H1 (cell line): ENCODE data around the gene BRCA1. TPM values are rescaled to one million over a fixed set of nuclear protein-coding genes. Genes with fewer than 3 reads are reported as not detected.
A peak's percentile ranks its signal among the peaks of the same experiment; 100 is the strongest.

Source experiments
- CTCF ChIA-PET: fragments of 300-600 bp; sonication (Branson Sonifier 250); formaldehyde crosslinking; loops from one replicate; lab custom pipeline; 2021; ENCODE audit not compliant: partially characterized antibody; lab: Charles Lee
- POLR2A ChIA-PET: fragments of 300-600 bp; sonication (Branson Sonifier 250); formaldehyde crosslinking; loops from one replicate; lab custom pipeline; 2021; ENCODE audit warnings: inconsistent platforms; ENCODE audit not compliant: partially characterized antibody; lab: Charles Lee
- DNase-seq, 2 experiments: peaks; one replicate each; pipeline versions ENCODE4 v3.0.0 to v3.0.0-alpha.2; 2010 to 2022; ENCODE audit warnings: low spot score in 2 of 2, low read depth in 1 of 2, mixed read lengths in 1 of 2
- FAIRE-seq: peaks from 2 replicates; lab custom pipeline; 2011; peaks lifted over from hg19 to GRCh38; lab: Jason Lieb, UNC
- H2AFZ ChIP-seq: 2 replicates; pipeline ENCODE4 v1.8.1; 2012; ENCODE audit warnings: low read length, inconsistent platforms
- H2AK5ac ChIP-seq: 2 replicates; pipeline ENCODE4 v1.6.1; 2013; ENCODE audit warnings: low read depth, low read length
- H2BK120ac ChIP-seq: replicated peaks from 2 replicates; pipeline ENCODE3; 2013; ENCODE audit warnings: low read depth, low read length, inconsistent platforms
- H2BK12ac ChIP-seq: 2 replicates; pipeline ENCODE4 v1.6.1; 2013; ENCODE audit warnings: low read depth, low read length
- H2BK15ac ChIP-seq: 2 replicates; pipeline ENCODE4 v1.6.1; 2013; ENCODE audit warnings: low read length
- H2BK20ac ChIP-seq: 2 replicates; pipeline ENCODE4 v1.6.1; 2013; ENCODE audit warnings: low read length
- H2BK5ac ChIP-seq: 2 replicates; pipeline ENCODE4 v1.6.1; 2013; ENCODE audit warnings: low read depth, low read length
- H3K14ac ChIP-seq: 2 replicates; pipeline ENCODE4 v1.6.1; 2013; ENCODE audit warnings: inconsistent platforms; ENCODE audit not compliant: insufficient read length
- H3K18ac ChIP-seq: 2 replicates; pipeline ENCODE4 v1.6.1; 2013; ENCODE audit warnings: low read length; ENCODE audit errors: extremely low read depth
- H3K23ac ChIP-seq: 2 replicates; pipeline ENCODE4 v1.6.1; 2013; ENCODE audit warnings: inconsistent platforms; ENCODE audit not compliant: insufficient read length
- H3K23me2 ChIP-seq: 2 replicates; pipeline ENCODE4 v1.6.1; 2013; ENCODE audit warnings: low read depth, low read length
- H3K27ac ChIP-seq: 2 replicates; pipeline ENCODE4 v1.6.1; 2011; ENCODE audit warnings: low read depth, low read length, inconsistent platforms
- H3K27me3 ChIP-seq, 4 experiments: replicated peaks in 1 of 4; 1 replicate in 1 of 4; 2 replicates in 3 of 4; pipeline versions ENCODE4 v1.6.1 to v1.8.1; 2011 to 2013; ENCODE audit warnings: low read length in 3 of 4, mild to moderate bottlenecking in 3 of 4, inconsistent platforms in 2 of 4, mixed read lengths in 2 of 4, moderate library complexity in 1 of 4; ENCODE audit not compliant: control insufficient read depth in 3 of 4, insufficient read depth in 3 of 4; ENCODE audit errors: extremely low read depth in 1 of 4
- H3K36me3 ChIP-seq, 4 experiments: 2 replicates each; pipeline versions ENCODE4 v1.6.1 to v1.8.1; 2011 to 2013; ENCODE audit warnings: mild to moderate bottlenecking in 4 of 4, low read length in 3 of 4, moderate library complexity in 2 of 4, control low read depth in 1 of 4, inconsistent platforms in 1 of 4; ENCODE audit not compliant: insufficient read depth in 4 of 4, control insufficient read depth in 2 of 4
- H3K4ac ChIP-seq: replicated peaks from 2 replicates; pipeline ENCODE3; 2013; ENCODE audit warnings: low read length, low read depth, mixed read lengths, inconsistent platforms; ENCODE audit not compliant: insufficient read length
- H3K4me1 ChIP-seq, 4 experiments: replicated peaks in 1 of 4; 1 replicate in 1 of 4; 2 replicates in 3 of 4; pipeline versions ENCODE4 v1.6.1 to v1.8.1; 2011 to 2013; ENCODE audit warnings: low read length in 3 of 4, inconsistent platforms in 2 of 4, mixed read lengths in 1 of 4; ENCODE audit not compliant: insufficient read depth in 4 of 4, control insufficient read depth in 3 of 4
- H3K4me2 ChIP-seq, 2 experiments: 2 replicates each; pipeline versions ENCODE4 v1.6.1 to v1.8.1; 2011 to 2013; ENCODE audit warnings: low read depth in 2 of 2, low read length in 2 of 2, control low read depth in 1 of 2, inconsistent platforms in 1 of 2, mild to moderate bottlenecking in 1 of 2; ENCODE audit not compliant: insufficient read depth in 1 of 2
- H3K4me3 ChIP-seq, 4 experiments: fragments of 200-600, 300-600 bp in 1 of 4; sonication (generic), shearing (Covaris generic), sonication (Bioruptor Twin) in 1 of 4; 2 replicates each; pipeline versions ENCODE4 v1.5.1 to v1.8.1; 2011 to 2016; ENCODE audit warnings: low read length in 4 of 4, low read depth in 3 of 4, control low read depth in 2 of 4, inconsistent platforms in 2 of 4, mild to moderate bottlenecking in 2 of 4, mixed read lengths in 1 of 4, moderate library complexity in 1 of 4; ENCODE audit not compliant: insufficient read depth in 2 of 4; ENCODE audit errors: extremely low read depth in 1 of 4
- H3K56ac ChIP-seq: replicated peaks from 2 replicates; pipeline ENCODE3; 2013; ENCODE audit warnings: low read depth, mild to moderate bottlenecking, mixed read lengths, low read length, inconsistent platforms; ENCODE audit not compliant: insufficient read length
- H3K79me1 ChIP-seq: 2 replicates; pipeline ENCODE4 v1.6.1; 2013; ENCODE audit warnings: low read depth, low read length, control low read depth
- H3K79me2 ChIP-seq, 2 experiments: 2 replicates each; pipeline versions ENCODE4 v1.6.1 to v1.8.1; 2012 to 2013; ENCODE audit warnings: low read length in 2 of 2, mild to moderate bottlenecking in 2 of 2, inconsistent platforms in 1 of 2; ENCODE audit not compliant: insufficient read depth in 2 of 2, control insufficient read depth in 1 of 2
- H3K9ac ChIP-seq, 4 experiments: replicated peaks in 1 of 4; 1 replicate in 1 of 4; 2 replicates in 3 of 4; pipeline versions ENCODE4 v1.6.1 to v1.8.1; 2011 to 2013; ENCODE audit warnings: low read depth in 3 of 4, low read length in 3 of 4, control low read depth in 2 of 4, mild to moderate bottlenecking in 2 of 4, moderate library complexity in 2 of 4, inconsistent platforms in 1 of 4; ENCODE audit errors: extremely low read depth in 1 of 4
- H3K9me3 ChIP-seq, 2 experiments: 2 replicates each; pipeline versions ENCODE4 v1.6.1 to v1.8.1; 2012 to 2013; ENCODE audit warnings: mild to moderate bottlenecking in 2 of 2, moderate library complexity in 2 of 2, control low read depth in 1 of 2, inconsistent platforms in 1 of 2, low read depth in 1 of 2, low read length in 1 of 2, mixed read lengths in 1 of 2; ENCODE audit not compliant: insufficient read depth in 2 of 2
- H4K20me1 ChIP-seq, 2 experiments: replicated peaks in 1 of 2; 2 replicates each; pipeline versions ENCODE3 to v1.8.1; 2011 to 2013; ENCODE audit warnings: inconsistent platforms in 2 of 2, low read length in 2 of 2, mild to moderate bottlenecking in 1 of 2; ENCODE audit not compliant: insufficient read depth in 2 of 2, control insufficient read depth in 1 of 2
- H4K5ac ChIP-seq: 2 replicates; pipeline ENCODE4 v1.6.1; 2013; ENCODE audit warnings: low read length, low read depth, mixed read lengths, inconsistent platforms; ENCODE audit not compliant: insufficient read length
- H4K8ac ChIP-seq: 2 replicates; pipeline ENCODE4 v1.8.0; 2013; ENCODE audit warnings: mild to moderate bottlenecking, moderate library complexity, low read length, inconsistent platforms; ENCODE audit not compliant: insufficient read depth; ENCODE audit errors: extremely low read depth
- H4K91ac ChIP-seq: replicated peaks from 2 replicates; pipeline ENCODE3; 2013; ENCODE audit warnings: low read length, mixed read lengths, inconsistent platforms; ENCODE audit not compliant: insufficient read length
- HDAC2 ChIP-seq, 2 experiments: fragments of 300-600 bp in 1 of 2; sonication (generic) in 1 of 2; IDR thresholded peaks; 2 replicates each; pipeline ENCODE4 v1.6.1; 2011 to 2012; ENCODE audit warnings: low read depth in 2 of 2, low read length in 2 of 2, mild to moderate bottlenecking in 2 of 2, moderate library complexity in 2 of 2, borderline replicate concordance in 1 of 2, inconsistent platforms in 1 of 2
- KDM1A ChIP-seq: fragments of 200-600, 300-600 bp; sonication (generic); IDR thresholded peaks from 2 replicates; pipeline ENCODE4 v1.7.1; 2016; ENCODE audit warnings: mild to moderate bottlenecking, low read length, borderline replicate concordance
- POLR2AphosphoS5 ChIP-seq: IDR thresholded peaks from 2 replicates; pipeline ENCODE4 v1.6.1; 2011; ENCODE audit warnings: low read depth, low read length
- RNF2 ChIP-seq: fragments of 200-900, 300-1000 bp; sonication (generic); IDR thresholded peaks from 2 replicates; pipeline ENCODE4 v1.7.1; 2016; ENCODE audit warnings: borderline replicate concordance, low read depth, mild to moderate bottlenecking, antibody characterized with exemption, low read length; ENCODE audit not compliant: poor library complexity, severe bottlenecking; ENCODE audit errors: missing control alignments
- SUZ12 ChIP-seq: fragments of 200-600 bp; sonication (generic); IDR thresholded peaks from 2 replicates; pipeline ENCODE4 v1.6.1; 2012; ENCODE audit warnings: mild to moderate bottlenecking, inconsistent platforms, low read length, moderate library complexity, mixed read lengths
- WGBS, 2 experiments: shearing (Covaris generic) in 1 of 2; methylation state at CpG; one replicate each; pipeline versions ENCODE4 v1.1.6 to v1.1.7; 2013 to 2015; ENCODE audit warnings: low lambda C conversion rate in 2 of 2, mixed read lengths in 2 of 2, inconsistent platforms in 1 of 2, low coverage in 1 of 2, missing lambda C conversion rate in 1 of 2; ENCODE audit not compliant: insufficient replicate concordance in 2 of 2, insufficient coverage in 1 of 2, insufficient read length in 1 of 2; ENCODE audit errors: extremely low coverage in 1 of 2, missing lambda C conversion rate in 1 of 2; 5-methylcytosine and 5-hydroxymethylcytosine counted together
- polyA plus RNA-seq, 7 experiments: library from polyadenylated mRNA; depleted of rRNA in 3 of 7; stranded (reverse) in 5 of 7; unstranded in 2 of 7; fragments of >200 nt in 5 of 7; fragments of 200-250 nt in 2 of 7; gene quantifications; 1 replicate in 5 of 7; 2 replicates in 1 of 7; 4 replicates in 1 of 7; pipeline versions ENCODE4 v1.2.1 to v1.2.3, GENCODE V29; 2011 to 2013; ENCODE audit warnings: missing spikeins in 2 of 7, mixed read lengths in 2 of 7
- total RNA-seq: library from RNA; stranded (reverse); fragmentation: NEBNext Ultra II Directional; extraction: Animal tissue kit (Norgen Biotek cat#: 25700); gene quantifications from 2 replicates; pipeline ENCODE4 v1.2.1, GENCODE V29; 2021
- TF ChIP-seq, protein P1 (sequence below): IDR thresholded peaks from 2 replicates; pipeline ENCODE4 v1.6.1; 2011; ENCODE audit warnings: low read length, improper control_type of control experiment
- TF ChIP-seq, protein P2 (sequence below): IDR thresholded peaks from 2 replicates; pipeline ENCODE4 v1.6.1; 2012; ENCODE audit warnings: inconsistent platforms

BRCA1 gene
- total and polyA plus RNA-seq, 2 of the 8 experiments (the other 6 are each of a cell fraction or from before 2014, with no cell fraction given), result 30.7 to 39.2 TPM

DNA sequence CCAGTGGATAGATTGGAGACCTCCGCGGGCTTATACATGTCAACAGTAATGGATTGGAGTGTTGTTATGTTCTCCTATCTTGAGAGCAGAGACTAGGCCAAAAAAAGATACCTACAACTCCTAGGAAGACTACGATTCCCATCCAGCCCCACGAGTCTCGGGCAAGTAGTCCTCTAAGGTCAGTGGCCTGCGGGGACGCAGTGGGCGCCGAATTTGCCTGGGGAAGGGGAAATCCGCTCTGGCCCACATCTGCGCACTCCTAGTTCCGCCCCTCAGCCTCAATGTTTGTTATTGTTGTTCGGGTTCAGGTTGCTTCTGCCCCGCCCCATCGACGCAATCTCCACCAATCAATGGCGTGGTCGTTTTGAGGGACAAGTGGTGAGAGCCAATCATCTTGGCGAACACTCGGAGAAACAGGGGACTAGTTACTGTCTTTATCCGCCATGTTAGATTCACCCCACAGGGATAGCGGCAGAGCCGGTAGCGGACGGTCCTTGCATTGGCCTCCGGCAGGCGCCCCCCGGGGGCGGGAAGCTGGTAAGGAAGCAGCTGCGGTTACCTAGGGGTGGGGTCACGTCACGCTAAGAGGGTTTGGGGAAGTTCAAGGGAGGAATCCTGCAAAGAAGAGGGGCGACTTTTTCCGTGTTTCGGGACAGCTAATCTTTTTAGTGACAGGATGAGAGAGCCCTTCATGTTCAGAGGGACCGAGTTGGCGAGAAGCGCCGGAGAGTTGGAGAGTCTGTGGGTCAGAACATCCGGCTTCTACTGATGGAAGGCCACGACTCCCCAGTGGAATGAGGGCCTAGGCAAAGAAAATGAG lies 45.8 kb upstream of the BRCA1 start, which contains the start of gene NBR1:
TSS of gene NBR1 (plus strand) at position 449 of the 820 bp plus-strand sequence. CDS start 4,586 bp downstream, outside the sequence.
- ChIA-PET POLR2A (interaction anchor here (0.9 to 2.6 kb wide), 7 partner anchors 22 to 172 kb away, joined by 4 to 23 read pairs (median 7); partner anchors contain the start of genes BRCA1, RPL27 and TMEM106A), CTCF (interaction anchor here (0.9 to 1.4 kb wide), 7 partner anchors 9 to 173 kb away, joined by 3 to 4 read pairs (median 3); partner anchors contain the start of gene RPL27)
- H3K27me3 ChIP-seq, result no peaks in the 10 kb centered on the region
- H4K8ac ChIP-seq, result peak within 1 kb of the TSS; percentile 94
- no peak within 1 kb of the TSS for H2BK120ac ChIP-seq
- H3K4me2 ChIP-seq, result peak within 1 kb of the TSS; percentile 90 to 92
- peak within 1 kb of the TSS; percentile 73 to 90 (median 82) for H3K4me3 ChIP-seq
- H2BK15ac ChIP-seq, result no peak within 1 kb of the TSS; the same call in 1 of the 2 replicates
- peak within 1 kb of the TSS; percentile 99 for H2AFZ ChIP-seq
- peaks cover 13% of the 10 kb centered on the region for H3K23me2 ChIP-seq
- H3K9ac ChIP-seq, result peak within 1 kb of the TSS; percentile 83 to 99 (median 84)
- H3K36me3 ChIP-seq, result peaks cover 0 to 4% (median 0%) of the 10 kb centered on the region in 4 experiments; a peak in 1 of 8 replicates
- H3K4ac ChIP-seq, result no peak within 1 kb of the TSS
- H2AK5ac ChIP-seq, result no peak within 1 kb of the TSS
- no peaks in the 10 kb centered on the region for H4K20me1 ChIP-seq
- peak within 1 kb of the TSS; percentile 94 for H3K27ac ChIP-seq
- H2BK5ac ChIP-seq, result peak within 1 kb of the TSS; percentile 67
- no peak within 1 kb of the TSS for H4K91ac ChIP-seq
- DNase-seq, result peak; percentile 91 to 98
- H4K5ac ChIP-seq, result peak within 1 kb of the TSS; percentile 80
- no peak within 1 kb of the TSS for H2BK20ac ChIP-seq
- peak within 1 kb of the TSS; percentile 63 for H3K56ac ChIP-seq
- FAIRE-seq, result peak; percentile 75
- no peak within 1 kb of the TSS for H3K14ac ChIP-seq
- peaks cover 0 to 6% (median 2%) of the 10 kb centered on the region in 4 experiments; a peak in 4 of 7 replicates for H3K4me1 ChIP-seq
- H3K18ac ChIP-seq, result peak within 1 kb of the TSS; percentile 89
- H2BK12ac ChIP-seq, result peak within 1 kb of the TSS; percentile 63; the same call in 1 of the 2 replicates
- no peak within 1 kb of the TSS for H3K23ac ChIP-seq
- WGBS, 2 experiments, result 3% methylated on average over 41 of the region's 41 CpGs; no CpG with 5 or more reads in 1 of the 2 experiments
- H3K79me2 ChIP-seq, result peaks cover 0 to 24% of the 10 kb centered on the region in 2 experiments; a peak in 2 of 4 replicates
- H3K9me3 ChIP-seq, result no peaks in the 10 kb centered on the region
- no peaks in the 10 kb centered on the region; the same call in 1 of the 2 replicates for H3K79me1 ChIP-seq
- TF ChIP-seq, protein P1, sequence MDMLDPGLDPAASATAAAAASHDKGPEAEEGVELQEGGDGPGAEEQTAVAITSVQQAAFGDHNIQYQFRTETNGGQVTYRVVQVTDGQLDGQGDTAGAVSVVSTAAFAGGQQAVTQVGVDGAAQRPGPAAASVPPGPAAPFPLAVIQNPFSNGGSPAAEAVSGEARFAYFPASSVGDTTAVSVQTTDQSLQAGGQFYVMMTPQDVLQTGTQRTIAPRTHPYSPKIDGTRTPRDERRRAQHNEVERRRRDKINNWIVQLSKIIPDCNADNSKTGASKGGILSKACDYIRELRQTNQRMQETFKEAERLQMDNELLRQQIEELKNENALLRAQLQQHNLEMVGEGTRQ, result no peak
- no peak for TF ChIP-seq RNF2
- no peak for TF ChIP-seq SUZ12
- TF ChIP-seq POLR2AphosphoS5, result peak; percentile 76; the same call in 1 of the 2 replicates
- TF ChIP-seq, protein P2, sequence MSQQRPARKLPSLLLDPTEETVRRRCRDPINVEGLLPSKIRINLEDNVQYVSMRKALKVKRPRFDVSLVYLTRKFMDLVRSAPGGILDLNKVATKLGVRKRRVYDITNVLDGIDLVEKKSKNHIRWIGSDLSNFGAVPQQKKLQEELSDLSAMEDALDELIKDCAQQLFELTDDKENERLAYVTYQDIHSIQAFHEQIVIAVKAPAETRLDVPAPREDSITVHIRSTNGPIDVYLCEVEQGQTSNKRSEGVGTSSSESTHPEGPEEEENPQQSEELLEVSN, result no peak
- TF ChIP-seq HDAC2 (IDR thresholded peaks at IDR 0.05; ENCODE audit: borderline replicate concordance in 1 of 2, low read depth in 2 of 2, low read length in 2 of 2), result peak in 1 of 2 experiments; percentile 74; a peak in 1 of 4 replicates
- no peak for TF ChIP-seq KDM1A
